ENCODE results near the gene PABPC4L. TPM values are rescaled to one million over a fixed set of nuclear protein-coding genes. Genes with fewer than 3 reads are reported as not detected.

The PABPC4L gene
- under 1 TPM; 0.17 to 0.48 (median 0.29) TPM for total RNA-seq

DNA sequence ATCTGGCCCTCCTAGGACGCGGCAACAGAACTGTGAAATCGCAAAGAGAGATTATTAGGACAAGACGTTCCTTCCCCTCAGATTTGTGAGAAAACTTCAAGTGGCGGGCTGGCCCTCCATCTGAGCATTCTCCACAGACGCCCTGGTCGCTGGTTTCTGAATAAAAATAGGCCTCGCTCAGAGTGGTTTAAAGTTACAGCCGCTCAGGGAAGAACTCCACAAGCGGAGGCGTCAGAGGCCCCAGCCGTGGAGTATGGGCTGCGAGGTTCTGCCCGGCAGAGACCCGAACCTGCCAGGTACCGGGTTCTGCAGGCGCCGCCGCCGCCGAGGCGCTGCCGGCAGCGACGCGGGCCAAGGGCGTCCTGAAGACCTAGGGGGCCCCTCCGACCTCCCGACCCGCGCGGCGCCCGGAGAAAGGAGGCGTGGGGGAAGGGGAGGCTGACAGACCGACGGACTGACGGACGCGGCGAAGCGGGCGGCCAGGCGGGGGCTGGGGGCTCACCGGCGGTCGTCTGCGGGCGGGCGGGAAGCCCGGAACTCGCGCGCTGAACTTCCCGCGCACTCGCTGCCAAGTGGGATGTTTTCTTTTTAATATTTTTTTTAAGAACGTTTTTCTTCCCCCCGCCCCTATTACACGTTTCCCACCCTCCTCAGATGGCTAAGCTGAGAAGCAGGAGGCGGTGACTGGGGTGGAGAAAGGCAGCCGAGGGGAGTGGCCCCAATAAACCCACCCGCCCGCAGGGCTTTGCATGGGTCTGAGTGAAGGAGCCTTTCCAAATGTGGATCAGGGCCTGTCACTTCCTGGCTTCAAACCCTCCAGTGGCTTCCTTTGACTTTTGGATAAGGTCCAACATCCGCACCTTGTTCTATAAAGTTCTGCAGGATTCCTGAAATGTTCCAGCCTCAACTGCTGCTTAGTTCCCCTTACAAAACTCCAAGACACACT, at the start of gene PABPC4L:
TSS of gene PABPC4L (minus strand) at position 574 of the 946 bp plus-strand sequence. CDS start 770 bp downstream, outside the sequence.
- no peaks in the 10 kb centered on the region for H3K36me3 ChIP-seq
- 4% methylated on average over 22 of the region's 65 CpGs for WGBS
- H3K9me3 ChIP-seq = no peaks in the 10 kb centered on the region
- no peak for TF ChIP-seq POLR2AphosphoS5 (IDR thresholded peaks at IDR 0.05)
- no peak for TF ChIP-seq POLR2A (IDR thresholded peaks at IDR 0.05)
- TF ChIP-seq EP300 (IDR thresholded peaks at IDR 0.05) = no peak
- TF ChIP-seq, protein P1, sequence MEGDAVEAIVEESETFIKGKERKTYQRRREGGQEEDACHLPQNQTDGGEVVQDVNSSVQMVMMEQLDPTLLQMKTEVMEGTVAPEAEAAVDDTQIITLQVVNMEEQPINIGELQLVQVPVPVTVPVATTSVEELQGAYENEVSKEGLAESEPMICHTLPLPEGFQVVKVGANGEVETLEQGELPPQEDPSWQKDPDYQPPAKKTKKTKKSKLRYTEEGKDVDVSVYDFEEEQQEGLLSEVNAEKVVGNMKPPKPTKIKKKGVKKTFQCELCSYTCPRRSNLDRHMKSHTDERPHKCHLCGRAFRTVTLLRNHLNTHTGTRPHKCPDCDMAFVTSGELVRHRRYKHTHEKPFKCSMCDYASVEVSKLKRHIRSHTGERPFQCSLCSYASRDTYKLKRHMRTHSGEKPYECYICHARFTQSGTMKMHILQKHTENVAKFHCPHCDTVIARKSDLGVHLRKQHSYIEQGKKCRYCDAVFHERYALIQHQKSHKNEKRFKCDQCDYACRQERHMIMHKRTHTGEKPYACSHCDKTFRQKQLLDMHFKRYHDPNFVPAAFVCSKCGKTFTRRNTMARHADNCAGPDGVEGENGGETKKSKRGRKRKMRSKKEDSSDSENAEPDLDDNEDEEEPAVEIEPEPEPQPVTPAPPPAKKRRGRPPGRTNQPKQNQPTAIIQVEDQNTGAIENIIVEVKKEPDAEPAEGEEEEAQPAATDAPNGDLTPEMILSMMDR (IDR thresholded peaks at IDR 0.05) = no peak
- H3K27me3 ChIP-seq = no peaks in the 10 kb centered on the region
- H3K4me3 ChIP-seq = peak within 1 kb of the TSS; percentile 65
- peak in 1 of 2 donors; percentile 56 for DNase-seq (ENCODE audit: low spot score in 2 of 2)
- peak within 1 kb of the TSS; percentile 55 for H3K27ac ChIP-seq
- peaks cover 14% of the 10 kb centered on the region for H3K4me1 ChIP-seq

DNA sequence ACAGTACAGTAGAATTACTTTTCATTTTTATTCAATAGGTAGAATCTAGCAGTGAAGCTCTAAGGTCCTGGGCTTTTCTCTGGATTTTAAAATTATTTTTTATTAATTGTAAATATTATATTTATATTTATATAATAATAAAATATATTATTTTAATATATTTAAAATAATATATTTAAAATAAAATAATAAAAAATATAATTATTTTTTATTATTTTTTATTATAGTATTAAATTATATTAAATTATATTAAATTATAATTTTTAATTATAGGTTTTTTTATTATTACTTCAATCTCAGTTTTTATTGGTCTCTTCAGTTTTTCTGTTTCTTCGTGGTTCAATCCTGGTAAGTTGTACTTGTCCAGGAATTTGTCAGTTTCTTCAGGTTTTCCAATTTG, 49.7 kb upstream of the PABPC4L start:
- Histone ChIP-seq H3K9me3 (no peaks in the 10 kb centered on the region), H3K27me3 (no peaks in the 10 kb centered on the region), H3K36me3 (no peaks in the 10 kb centered on the region), H3K27ac (no peak overlapping the region), H3K4me1 (no peaks in the 10 kb centered on the region), H3K4me3 (no peak overlapping the region)
- TF ChIP-seq POLR2AphosphoS5 (IDR thresholded peaks at IDR 0.05) (no peak), POLR2A (IDR thresholded peaks at IDR 0.05) (no peak), EP300 (IDR thresholded peaks at IDR 0.05) (no peak)
- TF ChIP-seq, protein P1 (IDR thresholded peaks at IDR 0.05) = no peak
- WGBS = 85% methylated on average over 1 of the region's 1 CpG
- no peak for DNase-seq (ENCODE audit: low spot score in 2 of 2)

DNA sequence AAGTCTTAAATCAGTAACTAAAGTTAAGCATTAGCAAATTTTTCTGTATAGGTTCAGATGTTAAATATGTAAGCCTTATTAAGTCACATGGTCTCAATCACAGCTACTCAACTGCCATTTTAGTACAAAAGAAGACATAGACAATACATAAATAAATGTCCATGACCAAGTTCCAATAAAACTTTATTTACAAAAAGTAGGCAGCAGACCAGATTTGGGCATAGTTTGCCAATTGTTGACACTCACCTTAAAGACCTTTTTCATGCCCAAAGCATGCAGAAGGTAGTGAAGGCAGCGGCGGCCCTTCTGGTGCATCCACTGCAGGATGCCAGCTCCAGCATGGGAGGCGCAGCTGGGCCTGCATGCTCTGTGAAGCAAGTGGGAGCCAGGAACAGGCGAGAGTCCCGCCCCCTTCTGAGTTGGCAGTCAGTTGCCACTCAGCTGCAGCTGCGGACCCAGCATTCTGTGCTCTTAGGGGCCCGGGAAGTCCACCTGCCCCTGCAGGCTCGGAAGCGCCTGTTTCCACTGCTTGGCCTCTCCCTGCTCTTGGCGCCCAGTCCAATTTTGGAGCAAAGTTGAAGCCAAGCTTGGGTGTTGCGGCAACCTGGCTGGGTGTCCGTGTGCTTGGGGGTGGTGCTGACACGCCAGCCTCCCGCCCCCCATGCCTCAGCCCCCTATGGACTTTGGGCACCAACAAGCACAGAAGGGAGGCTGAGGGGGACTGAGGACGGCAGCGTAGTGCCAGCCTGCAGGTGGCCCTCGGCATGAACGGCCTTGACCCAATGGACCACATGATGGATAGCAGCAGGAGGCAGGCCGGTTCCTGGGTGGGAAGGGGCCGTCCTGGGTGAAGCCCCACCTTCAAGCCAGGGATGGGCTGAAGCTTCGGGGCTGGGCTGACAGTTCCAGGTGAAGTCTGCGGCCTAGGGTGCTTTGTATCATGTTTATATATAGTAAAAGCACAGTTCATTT, 42.4 kb upstream of the PABPC4L start:
- WGBS = 92% methylated on average over 12 of the region's 22 CpGs
- H3K4me3 ChIP-seq = no peak overlapping the region
- H3K9me3 ChIP-seq = peaks cover under 1% of the 10 kb centered on the region

DNA sequence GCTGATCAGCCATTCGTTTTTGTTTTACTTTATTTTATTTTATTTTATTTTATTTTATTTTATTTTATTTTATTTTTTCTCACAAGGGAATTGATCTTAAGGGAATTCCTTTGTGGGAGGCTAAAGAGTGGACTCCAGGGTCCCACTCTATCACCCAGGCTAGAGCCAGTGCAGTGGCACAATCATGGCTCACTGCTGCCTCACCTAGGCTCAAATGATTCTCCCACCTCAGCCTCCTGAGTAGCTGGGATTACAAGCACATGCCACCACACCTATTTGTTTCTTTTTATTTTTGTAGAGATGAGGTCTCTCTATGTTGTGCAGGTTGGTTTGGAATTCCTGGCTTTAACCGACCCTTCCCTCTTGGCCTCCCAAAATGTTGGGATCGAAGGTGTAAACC, 17.5 kb upstream of the PABPC4L start:
- WGBS = 87% methylated on average over 3 of the region's 3 CpGs
- no peak overlapping the region for H3K4me3 ChIP-seq
- H3K36me3 ChIP-seq = no peaks in the 10 kb centered on the region
- no peaks in the 10 kb centered on the region for H3K4me1 ChIP-seq
- H3K27me3 ChIP-seq = no peaks in the 10 kb centered on the region
- H3K9me3 ChIP-seq = no peaks in the 10 kb centered on the region
- DNase-seq (ENCODE audit: low spot score in 2 of 2) = no peak
- no peak overlapping the region for H3K27ac ChIP-seq
- TF ChIP-seq POLR2AphosphoS5 (IDR thresholded peaks at IDR 0.05) = no peak
- no peak for TF ChIP-seq EP300 (IDR thresholded peaks at IDR 0.05)
- TF ChIP-seq, protein P1 (IDR thresholded peaks at IDR 0.05) = no peak
- no peak for TF ChIP-seq POLR2A (IDR thresholded peaks at IDR 0.05)

More for the DNA sequence above, 42.4 kb upstream of the PABPC4L start:
- Histone ChIP-seq H3K36me3 (no peaks in the 10 kb centered on the region), H3K4me1 (no peaks in the 10 kb centered on the region), H3K27ac (no peak overlapping the region), H3K27me3 (no peaks in the 10 kb centered on the region)
- TF ChIP-seq EP300 (IDR thresholded peaks at IDR 0.05) = no peak
- no peak for TF ChIP-seq POLR2A (IDR thresholded peaks at IDR 0.05)
- TF ChIP-seq, protein P1 (IDR thresholded peaks at IDR 0.05) = no peak
- TF ChIP-seq POLR2AphosphoS5 (IDR thresholded peaks at IDR 0.05) = no peak
- DNase-seq (ENCODE audit: low spot score in 2 of 2) = peak in 1 of 2 donors; percentile 70
